Keratinocyte (primary cell): Measurements from ENCODE around the gene SPATS2.

Experiments used
- EZH2 ChIP-seq: IDR thresholded peaks from one replicate; pipeline ENCODE4 v1.6.1; 2012; ENCODE audit warnings: inconsistent platforms, mild to moderate bottlenecking, low read length, moderate library complexity
- TF ChIP-seq, protein P1 (sequence below), 3 experiments: IDR thresholded peaks in 1 of 3; conservative IDR thresholded peaks in 1 of 3; optimal IDR thresholded peaks in 1 of 3; 2 replicates in 2 of 3; 3 replicates in 1 of 3; pipeline versions ENCODE3 to v1.5.1; 2011; ENCODE audit warnings: low read length in 3 of 3, mild to moderate bottlenecking in 3 of 3, moderate library complexity in 2 of 3, control low read depth in 1 of 3, inconsistent platforms in 1 of 3; ENCODE audit not compliant: insufficient read depth in 2 of 3; ENCODE audit errors: extremely low read depth in 1 of 3

GRCh38 chr12:49345051-49345824, 22.0 kb upstream of the SPATS2 start:
- TF ChIP-seq, protein P1, sequence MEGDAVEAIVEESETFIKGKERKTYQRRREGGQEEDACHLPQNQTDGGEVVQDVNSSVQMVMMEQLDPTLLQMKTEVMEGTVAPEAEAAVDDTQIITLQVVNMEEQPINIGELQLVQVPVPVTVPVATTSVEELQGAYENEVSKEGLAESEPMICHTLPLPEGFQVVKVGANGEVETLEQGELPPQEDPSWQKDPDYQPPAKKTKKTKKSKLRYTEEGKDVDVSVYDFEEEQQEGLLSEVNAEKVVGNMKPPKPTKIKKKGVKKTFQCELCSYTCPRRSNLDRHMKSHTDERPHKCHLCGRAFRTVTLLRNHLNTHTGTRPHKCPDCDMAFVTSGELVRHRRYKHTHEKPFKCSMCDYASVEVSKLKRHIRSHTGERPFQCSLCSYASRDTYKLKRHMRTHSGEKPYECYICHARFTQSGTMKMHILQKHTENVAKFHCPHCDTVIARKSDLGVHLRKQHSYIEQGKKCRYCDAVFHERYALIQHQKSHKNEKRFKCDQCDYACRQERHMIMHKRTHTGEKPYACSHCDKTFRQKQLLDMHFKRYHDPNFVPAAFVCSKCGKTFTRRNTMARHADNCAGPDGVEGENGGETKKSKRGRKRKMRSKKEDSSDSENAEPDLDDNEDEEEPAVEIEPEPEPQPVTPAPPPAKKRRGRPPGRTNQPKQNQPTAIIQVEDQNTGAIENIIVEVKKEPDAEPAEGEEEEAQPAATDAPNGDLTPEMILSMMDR (optimal IDR thresholded peaks at IDR 0.05 in 1 of 3, IDR thresholded peaks at IDR 0.05 in 1 of 3, conservative IDR thresholded peaks at IDR 0.05 in 1 of 3; ENCODE audit: extremely low read depth in 1 of 3, insufficient read depth in 2 of 3, low read length in 3 of 3), result no peak
- TF ChIP-seq EZH2, result peak; percentile 98
